Immature natural killer cell (primary cell): ENCODE data around the gene ELOVL5. TPM values are rescaled to one million over a fixed set of nuclear protein-coding genes. Genes with fewer than 3 reads are reported as not detected.
"Not testable (repeated sequence)": the region's sequence is repeated elsewhere in the genome, so short reads cannot be mapped to it uniquely, and the experiment has no call there.

Experiments
- DNase-seq, 3 donors: peaks; one replicate each; pipeline ENCODE4 v3.0.0; 2022; ENCODE audit warnings: mixed read lengths in 1 of 3
- H3K27ac Mint-ChIP-seq, 6 donors: one replicate each; pipeline ENCODE4 v1.8.0; 2020; ENCODE audit warnings: mixed read lengths in 6 of 6, mild to moderate bottlenecking in 5 of 6, inconsistent platforms in 4 of 6, moderate library complexity in 3 of 6
- H3K27me3 Mint-ChIP-seq, 3 donors: one replicate each; pipeline ENCODE4 v1.8.0; 2020 to 2021; ENCODE audit warnings: low read depth in 3 of 3, mild to moderate bottlenecking in 3 of 3, mixed read lengths in 3 of 3, moderate library complexity in 3 of 3, inconsistent platforms in 1 of 3
- H3K36me3 Mint-ChIP-seq, 3 donors: one replicate each; pipeline ENCODE4 v1.8.0; 2020; ENCODE audit warnings: mixed read lengths in 3 of 3, inconsistent platforms in 2 of 3, mild to moderate bottlenecking in 2 of 3
- H3K4me1 Mint-ChIP-seq, 2 donors: one replicate each; pipeline ENCODE4 v1.8.0; 2020; ENCODE audit warnings: inconsistent platforms in 2 of 2, mild to moderate bottlenecking in 2 of 2, mixed read lengths in 2 of 2, moderate library complexity in 1 of 2
- H3K4me3 Mint-ChIP-seq, 5 donors: one replicate each; pipeline ENCODE4 v1.8.0; 2020; ENCODE audit warnings: mild to moderate bottlenecking in 5 of 5, mixed read lengths in 5 of 5, inconsistent platforms in 3 of 5, moderate library complexity in 3 of 5
- H3K9me3 Mint-ChIP-seq, 6 donors: one replicate each; pipeline ENCODE4 v1.8.0; 2020; ENCODE audit warnings: mild to moderate bottlenecking in 6 of 6, mixed read lengths in 6 of 6, inconsistent platforms in 4 of 6, moderate library complexity in 3 of 6
- polyA plus RNA-seq, 3 donors: library from polyadenylated mRNA; unstranded; fragments of 300-500 nt; fragmentation: Illumina TruSeq; gene quantifications; one replicate each; pipeline ENCODE4 v1.2.3, GENCODE V29; 2021

Gene ELOVL5
- polyA plus RNA-seq, 3 donors from 2014 or later = 45.4 to 85.2 (median 63.0) TPM

DNA sequence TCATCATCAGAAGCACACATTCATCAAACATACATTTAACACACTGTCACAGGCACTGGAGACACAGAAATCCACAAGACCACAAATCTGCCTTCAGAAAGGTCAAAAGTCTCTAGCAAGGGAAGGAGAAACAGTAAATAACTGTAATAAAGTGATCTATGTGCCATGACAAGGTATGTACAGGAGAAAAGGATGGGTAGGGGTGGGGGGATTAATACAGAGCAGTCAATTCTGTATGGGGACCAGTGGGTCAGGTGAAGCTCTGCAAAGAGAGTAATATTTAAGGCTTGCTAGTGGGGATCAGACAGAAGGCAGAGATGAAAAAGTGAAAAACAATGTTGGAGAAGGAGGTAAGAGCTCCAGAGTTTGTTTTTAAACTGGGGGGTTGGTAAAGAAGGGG lies 32.6 kb downstream of the ELOVL5 start:
- Mint-ChIP-seq H3K4me3 (peak overlapping the region in 2 of 5 donors; percentile 1 to 20), H3K9me3 (peaks cover 0 to 2% (median 0%) of the 10 kb centered on the region in 6 donors), H3K4me1 (peaks cover 72 to 89% of the 10 kb centered on the region in 2 donors), H3K27me3 (no peaks in the 10 kb centered on the region), H3K36me3 (no peaks in the 10 kb centered on the region), H3K27ac (peak overlapping the region; percentile 25 to 85 (median 63))
- DNase-seq = no peak

DNA sequence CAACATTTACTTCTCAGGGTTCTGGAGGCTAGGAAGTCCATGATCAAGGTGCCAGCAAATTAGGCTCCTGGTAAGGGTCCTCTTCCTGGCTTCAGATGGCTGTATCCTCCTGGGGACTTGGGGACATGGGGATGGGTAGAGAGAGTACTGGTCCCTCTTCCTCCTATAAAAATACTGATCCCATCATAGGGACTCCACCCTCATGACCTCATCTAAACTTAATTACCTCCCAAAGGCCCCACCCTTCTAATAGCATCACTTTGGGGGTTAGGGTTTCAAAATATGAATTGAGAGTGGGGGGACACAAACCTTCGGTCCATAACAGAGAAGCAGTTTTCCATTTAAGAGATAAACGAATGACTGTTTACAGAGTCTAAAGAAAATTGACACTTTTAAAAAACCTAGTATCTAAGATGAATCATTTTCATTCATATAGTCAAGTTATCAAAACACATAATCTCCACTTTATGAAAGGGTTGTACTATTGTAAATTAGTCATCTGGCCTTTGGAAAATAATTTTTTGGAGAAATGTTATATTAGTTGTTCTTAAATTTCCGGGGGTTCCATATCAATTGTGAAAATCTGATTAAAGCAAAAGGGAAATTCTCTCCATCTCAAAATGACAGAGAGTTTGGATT lies 33.5 kb downstream of the ELOVL5 start:
- H3K4me3 Mint-ChIP-seq = peak overlapping the region in 2 of 5 donors; percentile 15
- H3K27me3 Mint-ChIP-seq = no peaks in the 10 kb centered on the region
- H3K27ac Mint-ChIP-seq = peak overlapping the region; percentile 1 to 69 (median 46)
- H3K4me1 Mint-ChIP-seq = peaks cover 76 to 89% of the 10 kb centered on the region in 2 donors
- no peaks in the 10 kb centered on the region for H3K36me3 Mint-ChIP-seq
- peaks cover 0 to 2% (median 0%) of the 10 kb centered on the region in 6 donors for H3K9me3 Mint-ChIP-seq
- no peak for DNase-seq

DNA sequence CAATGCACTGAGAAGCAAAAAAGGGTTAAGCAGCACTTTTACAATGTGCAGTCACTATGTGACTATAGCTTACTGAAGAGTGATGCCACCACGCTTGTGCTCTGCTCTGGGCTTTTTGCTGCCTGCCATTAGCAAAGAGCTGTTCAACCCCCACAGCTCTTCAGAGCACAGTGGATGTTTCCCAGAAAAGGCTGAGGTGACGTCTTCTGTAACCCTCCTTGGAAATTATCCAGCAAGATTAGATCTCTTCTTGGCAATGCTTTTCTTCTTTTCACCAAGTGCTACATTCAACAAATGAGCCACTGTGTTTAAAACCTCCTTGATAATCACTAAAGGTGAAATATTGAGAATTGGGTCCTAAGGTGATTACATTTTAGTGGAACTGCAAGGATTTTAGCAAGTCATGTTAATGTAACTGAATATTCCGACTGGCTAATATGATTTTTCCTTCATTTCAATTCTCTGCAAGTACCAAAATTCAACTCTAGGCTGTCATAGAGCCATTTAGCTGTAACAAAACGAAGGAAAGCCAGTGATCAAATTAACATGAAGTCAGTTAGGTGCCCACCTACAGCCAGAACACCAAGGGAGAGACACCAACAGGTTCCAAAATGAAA lies 34.9 kb downstream of the ELOVL5 start:
- Mint-ChIP-seq H3K27ac (peak overlapping the region; percentile 42 to 65 (median 52)), H3K27me3 (no peaks in the 10 kb centered on the region), H3K36me3 (no peaks in the 10 kb centered on the region), H3K4me3 (peak overlapping the region in 4 of 5 donors; percentile 40 to 53 (median 44)), H3K9me3 (peaks cover 0 to 2% (median 0%) of the 10 kb centered on the region in 6 donors), H3K4me1 (peaks cover 85 to 93% of the 10 kb centered on the region in 2 donors)
- no peak for DNase-seq

DNA sequence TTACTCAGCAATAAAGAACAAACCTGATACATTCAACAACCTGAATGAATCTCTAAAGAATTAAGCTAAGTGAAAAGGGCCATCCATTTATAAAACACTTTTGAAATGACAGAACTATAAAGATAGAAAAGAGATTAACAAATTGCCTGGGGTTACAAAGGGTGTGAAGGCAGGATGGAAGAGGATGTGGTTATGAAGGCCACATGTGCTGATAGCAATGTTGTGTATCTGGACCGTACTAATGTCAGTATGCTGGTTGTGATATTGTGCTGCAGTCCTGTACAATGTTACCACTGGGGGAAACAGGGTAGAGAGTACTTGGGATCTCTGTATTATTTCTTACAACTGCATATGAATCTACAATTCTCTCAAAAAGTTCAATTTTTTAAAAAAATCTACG lies 36.4 kb downstream of the ELOVL5 start:
- no peaks in the 10 kb centered on the region for H3K36me3 Mint-ChIP-seq
- peak overlapping the region; percentile 32 to 90 (median 88) for H3K27ac Mint-ChIP-seq
- DNase-seq = peak; percentile 42 to 50 (median 49)
- no peaks in the 10 kb centered on the region for H3K27me3 Mint-ChIP-seq
- H3K4me1 Mint-ChIP-seq = peaks cover 97 to 100% of the 10 kb centered on the region in 2 donors
- peak overlapping the region; percentile 61 to 86 (median 78) for H3K4me3 Mint-ChIP-seq
- H3K9me3 Mint-ChIP-seq = no peaks in the 10 kb centered on the region

DNA sequence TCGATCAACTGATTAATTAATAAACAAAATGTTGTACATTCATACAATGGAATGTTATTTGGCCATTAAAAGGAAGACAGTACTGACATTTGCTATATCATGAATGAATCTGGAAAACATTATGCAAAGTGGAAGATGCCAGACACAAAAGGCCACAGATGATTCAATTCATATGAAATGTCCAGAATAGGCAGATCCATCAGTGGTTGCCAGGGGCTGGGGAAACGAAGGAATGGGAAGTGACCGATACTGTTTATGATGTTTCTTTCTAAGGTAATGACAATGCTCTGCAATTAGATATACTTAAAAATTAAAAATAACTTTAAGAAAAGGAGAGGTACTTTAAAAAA lies 37.2 kb downstream of the ELOVL5 start:
- Mint-ChIP-seq H3K4me3 (peak overlapping the region; percentile 30 to 80 (median 71)), H3K9me3 (no peaks in the 10 kb centered on the region), H3K27ac (peak overlapping the region; percentile 82 to 92 (median 90)), H3K4me1 (peaks cover 99 to 100% of the 10 kb centered on the region in 2 donors), H3K36me3 (no peaks in the 10 kb centered on the region), H3K27me3 (no peaks in the 10 kb centered on the region)
- DNase-seq = no peak

DNA sequence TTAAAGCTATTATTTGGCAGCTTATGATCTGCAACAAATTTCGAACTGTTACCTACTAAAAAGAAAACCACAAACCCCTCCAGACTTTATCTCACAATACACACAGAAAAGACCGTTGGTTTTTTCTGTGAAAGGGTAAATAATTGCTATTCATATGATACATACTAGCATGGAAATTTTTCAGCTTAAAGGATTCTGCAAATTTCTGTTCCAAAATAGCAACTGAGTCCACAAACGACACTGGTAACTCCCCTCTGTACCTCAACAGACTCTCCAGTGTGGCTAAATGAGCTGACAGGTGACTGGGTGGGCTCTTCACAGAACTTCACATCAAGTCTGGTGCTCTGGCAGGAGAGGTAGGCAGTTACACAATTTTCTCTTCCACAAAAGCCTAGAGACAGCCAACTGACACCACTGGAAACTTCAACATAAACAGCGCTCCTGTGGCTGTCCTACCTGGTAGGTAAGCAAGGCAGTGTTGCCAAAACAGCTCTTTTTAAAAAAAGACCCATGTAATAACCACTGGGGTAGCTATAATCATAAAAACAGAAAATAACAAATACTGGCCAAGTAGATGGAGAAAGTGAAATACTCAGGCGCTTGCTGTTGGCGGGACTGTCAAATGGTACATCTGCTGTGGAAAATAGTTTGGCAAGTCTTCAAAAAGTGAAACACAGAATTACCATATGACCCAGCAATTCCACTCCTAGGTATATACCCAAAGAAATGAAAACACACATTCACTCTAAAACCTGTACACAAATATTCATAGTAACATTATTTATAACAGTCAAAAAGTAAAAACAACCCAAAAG lies 37.8 kb downstream of the ELOVL5 start:
- Mint-ChIP-seq H3K4me3 (peak overlapping the region; percentile 30 to 80 (median 71)), H3K27ac (peak overlapping the region; percentile 82 to 92 (median 90)), H3K9me3 (no peaks in the 10 kb centered on the region), H3K27me3 (no peaks in the 10 kb centered on the region), H3K4me1 (peaks cover 97 to 99% of the 10 kb centered on the region in 2 donors), H3K36me3 (no peaks in the 10 kb centered on the region)
- DNase-seq = no peak

DNA sequence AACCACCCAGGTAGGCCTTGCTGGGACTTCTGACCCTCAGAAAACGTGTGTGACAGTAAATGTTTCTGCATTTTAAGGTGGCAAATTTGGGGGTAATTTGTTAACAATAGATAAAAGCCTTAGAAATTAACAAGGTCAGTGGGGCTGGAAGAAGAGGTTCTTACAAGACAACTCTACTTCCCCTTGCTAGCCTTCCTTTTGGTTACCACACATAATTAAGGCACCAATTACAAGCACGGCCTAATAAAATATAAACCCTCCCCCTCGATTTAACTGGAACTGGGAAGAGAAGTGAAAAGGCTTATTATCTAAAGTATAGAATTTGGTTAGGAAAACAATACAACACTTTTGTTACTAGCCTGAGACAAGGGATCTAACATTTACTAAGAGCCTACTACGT lies 38.8 kb downstream of the ELOVL5 start:
- Mint-ChIP-seq H3K27ac (peak overlapping the region; percentile 82 to 92 (median 90)), H3K27me3 (no peaks in the 10 kb centered on the region), H3K4me1 (peaks cover 87 to 88% of the 10 kb centered on the region in 2 donors), H3K4me3 (peak overlapping the region; percentile 30 to 80 (median 71)), H3K36me3 (no peaks in the 10 kb centered on the region), H3K9me3 (no peaks in the 10 kb centered on the region)
- DNase-seq = no peak

DNA sequence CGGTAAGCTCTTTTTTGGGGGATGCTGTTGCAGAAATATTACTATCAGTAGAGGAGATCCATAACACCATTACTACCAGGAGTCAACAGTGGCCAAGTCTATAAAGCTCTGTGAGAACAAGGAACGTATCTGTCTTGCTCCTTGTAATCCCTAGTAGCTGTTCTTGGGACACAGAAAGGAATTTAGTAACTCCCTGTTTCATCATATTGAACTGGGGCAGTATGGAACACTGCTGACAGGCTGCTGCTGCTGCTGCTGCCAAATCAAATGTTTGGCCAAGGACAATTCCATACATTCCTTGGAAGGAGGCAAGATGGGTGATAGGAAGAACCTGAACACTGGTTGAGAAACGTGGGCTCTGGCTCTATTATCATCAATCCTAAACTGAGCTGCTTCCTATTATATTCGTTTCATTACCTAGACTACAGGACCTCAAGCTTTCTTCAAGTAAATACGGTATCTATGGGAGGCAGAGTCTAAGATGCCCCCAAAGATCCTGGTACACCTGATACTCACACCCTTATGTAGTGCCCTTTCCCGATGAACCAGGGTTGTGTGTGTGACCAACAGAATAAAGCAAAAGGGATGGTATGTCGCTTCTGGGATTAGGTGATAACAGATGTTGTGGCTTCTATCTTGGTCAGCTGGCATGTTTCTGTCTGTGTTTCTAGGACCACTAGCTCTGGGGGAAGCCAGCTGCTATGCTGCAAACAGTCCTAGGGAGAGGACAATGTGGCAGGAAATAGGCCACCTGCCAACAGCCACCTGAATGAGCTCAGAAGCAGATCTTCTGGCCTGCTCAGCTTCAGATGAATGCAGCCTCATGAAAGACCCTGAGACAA lies 39.5 kb downstream of the ELOVL5 start:
- Mint-ChIP-seq H3K4me3 (peak overlapping the region; percentile 30 to 80 (median 71)), H3K4me1 (peaks cover 85% of the 10 kb centered on the region in 2 donors), H3K9me3 (no peaks in the 10 kb centered on the region), H3K27ac (peak overlapping the region; percentile 82 to 92 (median 90)), H3K36me3 (no peaks in the 10 kb centered on the region), H3K27me3 (no peaks in the 10 kb centered on the region)
- DNase-seq = no peak

DNA sequence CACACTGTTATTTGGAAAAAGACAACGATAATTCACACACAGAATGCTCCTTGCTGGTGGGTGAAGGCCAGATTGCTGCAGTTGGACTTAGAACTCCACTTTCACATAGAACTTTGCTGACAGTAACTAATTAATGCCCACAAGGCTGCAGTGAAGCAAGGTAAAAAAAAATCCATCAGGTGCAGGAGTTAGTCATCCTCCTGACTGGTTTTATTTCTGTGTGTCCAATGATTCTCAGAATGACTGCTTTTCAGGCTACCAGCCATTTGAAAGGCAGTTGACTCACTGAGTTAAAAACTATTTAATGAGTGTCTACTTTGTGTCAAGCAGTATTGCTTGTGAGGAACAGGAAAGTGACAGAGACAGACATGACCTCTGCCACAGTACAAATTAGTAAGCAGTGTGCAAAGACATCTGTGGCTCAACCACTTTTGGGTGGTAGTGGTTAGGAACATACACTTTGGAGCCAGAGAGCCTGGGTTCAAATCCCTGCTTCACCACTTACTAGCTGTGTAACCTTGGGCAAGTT lies 41.9 kb downstream of the ELOVL5 start:
- Mint-ChIP-seq H3K9me3 (no peaks in the 10 kb centered on the region), H3K4me1 (peaks cover 84 to 85% of the 10 kb centered on the region in 2 donors), H3K27ac (peak overlapping the region; percentile 53 to 77 (median 72)), H3K27me3 (peaks cover 0 to under 1% (median 0%) of the 10 kb centered on the region in 3 donors), H3K4me3 (peak overlapping the region in 3 of 5 donors; percentile 8 to 47 (median 44)), H3K36me3 (no peaks in the 10 kb centered on the region)
- DNase-seq = no peak

DNA sequence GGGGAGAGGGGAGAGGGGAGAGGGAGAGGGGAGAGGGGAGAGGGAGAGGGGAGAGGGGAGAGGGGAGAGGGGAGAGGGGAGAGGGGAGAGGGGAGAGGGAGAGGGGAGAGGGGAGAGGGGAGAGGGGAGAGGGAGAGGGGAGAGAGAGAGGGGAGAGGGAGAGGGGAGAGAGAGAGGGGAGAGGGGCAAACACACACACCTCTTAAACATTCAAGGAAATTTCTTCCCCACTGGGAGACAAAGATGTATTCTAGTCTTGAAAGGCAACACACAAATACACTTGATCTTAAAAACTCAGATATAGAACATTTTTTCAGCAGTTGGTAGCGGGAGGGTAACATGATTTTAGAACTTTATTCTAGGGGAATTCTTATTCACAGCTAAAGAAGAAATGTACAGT lies 42.5 kb downstream of the ELOVL5 start:
- H3K9me3 Mint-ChIP-seq = not testable (repeated sequence)
- peak overlapping the region in 3 of 5 donors; percentile 8 to 47 (median 35) for H3K4me3 Mint-ChIP-seq
- H3K27ac Mint-ChIP-seq = peak overlapping the region; percentile 35 to 77 (median 72)

DNA sequence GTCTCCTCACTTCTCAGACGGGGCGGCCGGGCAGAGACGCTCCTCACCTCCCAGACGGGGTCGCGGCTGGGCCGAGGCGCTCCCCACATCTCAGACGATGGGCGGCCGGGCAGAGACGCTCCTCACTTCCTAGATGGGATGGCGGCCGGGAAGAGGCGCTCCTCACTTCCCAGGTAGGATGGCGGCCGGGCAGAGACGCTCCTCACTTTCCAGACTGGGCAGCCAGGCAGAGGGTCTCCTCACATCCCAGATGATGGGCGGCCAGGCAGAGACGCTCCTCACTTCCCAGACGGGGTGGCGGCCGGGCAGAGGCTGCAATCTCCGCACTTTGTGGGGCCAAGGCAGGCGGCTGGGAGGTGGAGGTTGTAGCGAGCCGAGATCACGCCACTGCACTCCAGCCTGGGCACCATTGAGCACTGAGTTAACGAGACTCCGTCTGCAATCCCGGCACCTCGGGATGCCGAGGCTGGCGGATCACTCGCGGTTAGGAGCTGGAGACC lies 43.2 kb downstream of the ELOVL5 start:
- peaks cover 85% of the 10 kb centered on the region in 2 donors for H3K4me1 Mint-ChIP-seq
- not testable (repeated sequence) for H3K36me3 Mint-ChIP-seq, DNase-seq, H3K9me3 Mint-ChIP-seq, H3K27ac Mint-ChIP-seq, H3K4me3 Mint-ChIP-seq, H3K27me3 Mint-ChIP-seq

More for the DNA sequence above, 42.5 kb downstream of the ELOVL5 start:
- H3K27me3 Mint-ChIP-seq, H3K36me3 Mint-ChIP-seq, DNase-seq: not testable (repeated sequence)
- H3K4me1 Mint-ChIP-seq = peaks cover 85% of the 10 kb centered on the region in 2 donors

DNA sequence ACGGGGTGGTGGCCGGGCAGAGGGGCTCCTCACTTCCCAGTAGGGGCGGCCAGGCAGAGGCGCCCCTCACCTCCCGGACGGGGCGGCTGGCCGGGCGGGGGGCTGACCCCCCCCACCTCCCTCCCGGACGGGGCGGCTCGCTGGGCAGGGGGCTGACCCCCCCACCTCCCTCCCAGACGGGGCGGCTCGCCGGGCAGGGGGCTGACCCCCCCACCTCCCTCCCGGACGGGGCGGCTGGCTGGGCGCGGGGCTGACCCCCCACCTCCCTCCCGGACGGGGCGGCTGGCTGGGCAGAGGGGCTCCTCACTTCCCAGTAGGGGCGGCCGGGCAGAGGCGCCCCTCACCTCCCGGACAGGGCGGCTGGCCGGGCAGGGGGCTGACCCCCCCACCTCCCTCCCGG lies 43.8 kb downstream of the ELOVL5 start:
- H3K4me3 Mint-ChIP-seq, H3K9me3 Mint-ChIP-seq, H3K27ac Mint-ChIP-seq, H3K36me3 Mint-ChIP-seq, DNase-seq, H3K27me3 Mint-ChIP-seq: not testable (repeated sequence)
- H3K4me1 Mint-ChIP-seq = peaks cover 85% of the 10 kb centered on the region in 2 donors
